Measurements from ENCODE around the gene SP3.

The SP3 gene

GRCh38 chr2:173966274-173967098 is 1.3 kb upstream of the SP3 start:
- no peak for DNase-seq

- peak; percentile 87 for DNase-seq
These were observed 405 bp downstream of the SP3 start for GRCh38 chr2:173964565-173965371.

GRCh38 chr2:173963817-173964564 is 1.2 kb downstream of the SP3 start:
- peak; percentile 92 for DNase-seq

- DNase-seq: peak; percentile 54
These were observed 1.8 kb downstream of the SP3 start for GRCh38 chr2:173963323-173963816.

- no peak for DNase-seq
These were observed 2.5 kb downstream of the SP3 start for GRCh38 chr2:173962583-173963110.

GRCh38 chr2:173962031-173962430 is 3.1 kb downstream of the SP3 start:
- DNase-seq: no peak

- DNase-seq: no peak
These were observed 3.8 kb downstream of the SP3 start for GRCh38 chr2:173961346-173961705.

- no peak for DNase-seq
These were observed 5.3 kb downstream of the SP3 start for GRCh38 chr2:173959909-173960308.

- DNase-seq: no peak
These were observed 5.8 kb downstream of the SP3 start for GRCh38 chr2:173959358-173959884.

- DNase-seq: no peak
These were observed 6.9 kb downstream of the SP3 start for GRCh38 chr2:173958198-173958846.

- no peak for DNase-seq
These were observed 7.7 kb downstream of the SP3 start for GRCh38 chr2:173957517-173957916.

GRCh38 chr2:173956454-173956853 is 8.7 kb downstream of the SP3 start:
- no peak for DNase-seq

- no peak for DNase-seq
These were observed 9.3 kb downstream of the SP3 start for GRCh38 chr2:173955867-173956266.

- no peak for DNase-seq
These were observed 10.2 kb downstream of the SP3 start for GRCh38 chr2:173955004-173955403.

GRCh38 chr2:173953047-173953424 is 12.1 kb downstream of the SP3 start:
- DNase-seq: no peak

GRCh38 chr2:173952267-173953046 is 12.7 kb downstream of the SP3 start:
- DNase-seq: no peak

GRCh38 chr2:173948842-173949241 is 16.3 kb downstream of the SP3 start:
- DNase-seq: no peak

- no peak for DNase-seq
These were observed 17.0 kb downstream of the SP3 start for GRCh38 chr2:173948198-173948597.

- DNase-seq: no peak
These were observed 18.0 kb downstream of the SP3 start for GRCh38 chr2:173947131-173947530.

GRCh38 chr2:173943738-173944137 is 21.4 kb downstream of the SP3 start:
- no peak for DNase-seq

- DNase-seq: no peak
These were observed 22.2 kb downstream of the SP3 start for GRCh38 chr2:173942861-173943523.
